Stimulated activated CD8-positive, alpha-beta memory T cell treated with anti-CD3 and anti-CD28 coated beads, Interleukin-2, amount 100 ng/mL, for 1 hour (primary cell): ENCODE results near the gene MYO7B.

Experiments used
- DNase-seq, 2 donors: peaks; one replicate each; pipeline ENCODE4 v3.0.0-alpha.2; 2020; ENCODE audit warnings: low read depth in 2 of 2

The MYO7B gene

GRCh38 chr2:127636248-127637235, 101.1 kb downstream of the MYO7B start:
- DNase-seq = no peak

DNA sequence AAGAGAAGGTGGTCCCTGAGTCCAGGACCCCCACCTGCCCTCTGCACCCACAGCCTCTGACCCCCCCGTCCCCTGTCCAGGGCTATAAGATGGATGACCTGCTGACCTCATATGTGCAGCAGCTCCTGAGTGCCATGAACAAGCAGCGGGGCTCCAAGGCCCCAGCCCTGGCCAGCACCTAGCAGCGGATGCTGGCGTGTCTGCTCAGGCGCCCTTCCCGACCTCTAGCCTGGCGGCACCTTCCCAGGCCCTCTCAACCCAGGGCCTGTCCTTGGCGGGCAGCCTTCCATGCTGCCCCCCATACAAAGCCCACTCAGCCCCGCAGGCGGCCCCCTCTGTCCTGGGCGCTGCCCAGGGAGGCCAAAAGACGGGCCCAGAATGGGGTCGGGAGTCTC, 101.8 kb downstream of the MYO7B start:
- DNase-seq = no peak

- DNase-seq = no peak
Measured at GRCh38 chr2:127637725-127638252, 102.3 kb downstream of the MYO7B start.

GRCh38 chr2:127638361-127639110, 103.1 kb downstream of the MYO7B start:
- DNase-seq = no peak

DNA sequence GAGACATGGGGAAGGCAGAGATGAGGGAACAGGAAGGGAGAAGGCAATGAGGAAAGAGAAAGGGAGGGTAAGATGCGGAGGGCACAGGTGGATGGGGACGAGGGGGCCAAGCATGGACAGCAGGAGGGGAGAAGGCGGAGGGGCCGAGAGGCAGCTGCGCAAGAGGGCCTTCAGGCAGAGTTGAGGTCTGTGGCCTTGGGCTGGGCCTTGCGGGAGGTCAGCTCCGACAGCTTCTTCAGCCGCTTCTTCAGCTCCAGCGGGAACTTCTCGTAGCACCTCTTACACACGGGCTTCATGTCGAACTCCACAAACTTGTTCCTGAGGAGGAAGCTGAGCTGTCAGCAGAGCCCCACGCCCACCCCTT, 103.6 kb downstream of the MYO7B start:
- DNase-seq = no peak

- DNase-seq = no peak
Measured at GRCh38 chr2:127640082-127641072, 104.9 kb downstream of the MYO7B start.

DNA sequence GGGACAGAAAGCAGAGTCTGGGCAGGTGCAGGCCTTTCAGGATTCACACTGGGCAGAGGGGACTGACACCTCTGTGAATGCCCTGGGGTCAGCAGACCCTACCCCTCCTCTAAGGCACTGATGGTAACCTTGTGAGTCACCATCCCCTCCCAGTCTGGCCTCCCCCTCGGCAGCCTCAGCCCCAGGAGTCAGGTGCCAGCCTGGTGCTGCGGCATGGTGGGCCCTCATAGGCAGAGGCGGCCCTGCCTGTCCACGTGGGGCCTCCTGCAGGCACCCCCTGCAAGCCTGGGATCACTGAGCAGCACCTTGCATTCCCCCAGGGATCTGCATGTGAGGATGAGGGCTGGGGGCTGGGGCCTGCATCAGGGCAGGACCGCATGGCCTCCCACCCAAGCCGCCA, 105.7 kb downstream of the MYO7B start:
- DNase-seq = no peak

DNA sequence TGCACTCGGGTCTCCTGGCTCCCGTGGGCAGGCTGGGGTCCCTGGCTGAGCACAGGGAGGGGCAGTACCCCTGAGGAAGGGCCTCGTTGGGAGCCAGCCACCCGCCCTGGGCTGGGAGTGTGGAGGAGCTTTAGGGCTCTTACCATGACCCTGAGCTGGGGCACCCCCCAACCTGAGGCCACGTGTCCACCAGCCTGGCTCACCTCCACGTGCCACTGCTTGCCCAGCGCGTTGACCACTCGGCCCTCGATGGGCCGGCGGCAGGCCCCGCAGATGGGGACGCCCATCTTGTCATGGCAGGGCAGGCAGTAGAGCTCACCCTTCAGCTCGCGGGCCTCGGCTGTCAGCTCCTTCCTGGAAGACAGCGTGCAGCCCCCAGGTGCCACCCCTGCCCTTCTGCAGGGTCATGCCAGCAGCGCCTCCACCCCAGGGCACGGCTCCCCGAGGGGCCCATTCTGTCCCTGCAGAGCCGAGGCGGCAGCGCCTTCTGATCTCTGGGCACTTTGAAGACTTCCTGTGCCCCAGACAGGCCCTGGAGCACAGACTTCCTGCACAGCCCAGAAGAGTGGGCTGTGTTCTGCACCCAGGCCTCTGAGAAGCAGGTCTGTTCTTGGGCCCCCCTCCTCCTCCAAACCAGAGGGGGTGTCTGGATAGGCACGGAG, 106.5 kb downstream of the MYO7B start:
- peak; percentile 6 to 21 for DNase-seq

GRCh38 chr2:127642706-127643438, 107.4 kb downstream of the MYO7B start:
- DNase-seq = no peak

DNA sequence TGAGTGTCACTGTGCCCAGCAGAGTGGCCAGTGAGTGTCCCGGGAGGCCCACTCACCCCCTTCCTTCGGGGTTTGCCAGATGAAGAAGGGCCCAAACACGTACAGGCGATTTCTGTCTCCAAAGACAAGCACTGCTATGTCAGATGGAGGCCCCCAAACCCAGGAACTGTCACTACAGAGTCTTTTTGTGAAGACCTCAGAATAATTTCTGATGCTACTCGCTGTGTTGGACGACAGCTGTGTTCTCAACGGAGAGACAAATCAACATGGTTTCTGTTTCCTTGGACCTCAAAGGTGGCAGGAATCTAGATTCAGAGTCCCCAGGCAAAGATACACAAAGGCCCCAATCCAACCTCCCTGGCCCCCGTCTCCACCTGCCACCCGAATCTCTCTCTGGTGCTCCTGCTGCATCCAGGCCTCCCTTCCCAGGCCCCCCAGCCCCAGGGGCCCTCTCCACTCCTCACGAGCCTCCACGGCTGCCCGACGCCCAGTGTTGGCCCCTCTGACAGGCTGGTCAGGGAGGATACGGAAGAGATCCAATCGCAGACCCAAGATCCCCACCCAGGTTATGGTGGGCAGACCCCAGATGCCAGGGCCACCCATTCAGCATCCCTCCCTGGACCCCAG, 108.1 kb downstream of the MYO7B start:
- DNase-seq = no peak

- DNase-seq = no peak
Measured at GRCh38 chr2:127644066-127645025, 108.9 kb downstream of the MYO7B start.

DNA sequence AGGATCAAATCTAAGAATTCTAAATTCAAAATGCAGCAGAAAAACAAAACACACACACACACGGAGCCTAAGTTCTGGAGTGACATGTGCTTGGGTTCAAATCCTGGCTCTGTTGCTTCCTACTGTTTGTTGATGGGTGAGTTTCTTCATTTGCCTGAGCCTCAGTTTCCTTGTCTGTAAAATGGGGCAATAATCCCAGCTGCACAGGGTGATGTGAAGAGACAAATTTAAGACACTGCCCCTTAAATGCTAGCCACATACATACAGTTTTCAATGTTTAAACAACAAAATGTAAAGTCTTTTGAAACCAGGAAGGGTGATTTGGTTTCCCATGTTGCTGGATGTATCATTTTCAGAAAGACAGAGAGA, 109.5 kb downstream of the MYO7B start:
- no peak for DNase-seq

- DNase-seq = no peak
Measured at GRCh38 chr2:127645395-127646291, 110.2 kb downstream of the MYO7B start, which contains the start of gene GPR17. GPR17 (plus strand) TSS chr2:127646153; CDS start chr2:127650736, 4,583 bp downstream.

GRCh38 chr2:127646487-127647241, 111.2 kb downstream of the MYO7B start:
- no peak for DNase-seq

GRCh38 chr2:127647242-127648190, 112.0 kb downstream of the MYO7B start:
- DNase-seq = no peak
